ENCODE data around the gene CYP2J2. TPM values are rescaled to one million over a fixed set of nuclear protein-coding genes. Genes with fewer than 3 reads are reported as not detected.
"Not testable (repeated sequence)": the region's sequence is repeated elsewhere in the genome, so short reads cannot be mapped to it uniquely, and the experiment has no call there.

CYP2J2 gene
- 0.37 TPM for polyA plus RNA-seq (2013, experiment 1 of 2)
- polyA plus RNA-seq (2013, experiment 2 of 2), result 0.20 TPM

DNA sequence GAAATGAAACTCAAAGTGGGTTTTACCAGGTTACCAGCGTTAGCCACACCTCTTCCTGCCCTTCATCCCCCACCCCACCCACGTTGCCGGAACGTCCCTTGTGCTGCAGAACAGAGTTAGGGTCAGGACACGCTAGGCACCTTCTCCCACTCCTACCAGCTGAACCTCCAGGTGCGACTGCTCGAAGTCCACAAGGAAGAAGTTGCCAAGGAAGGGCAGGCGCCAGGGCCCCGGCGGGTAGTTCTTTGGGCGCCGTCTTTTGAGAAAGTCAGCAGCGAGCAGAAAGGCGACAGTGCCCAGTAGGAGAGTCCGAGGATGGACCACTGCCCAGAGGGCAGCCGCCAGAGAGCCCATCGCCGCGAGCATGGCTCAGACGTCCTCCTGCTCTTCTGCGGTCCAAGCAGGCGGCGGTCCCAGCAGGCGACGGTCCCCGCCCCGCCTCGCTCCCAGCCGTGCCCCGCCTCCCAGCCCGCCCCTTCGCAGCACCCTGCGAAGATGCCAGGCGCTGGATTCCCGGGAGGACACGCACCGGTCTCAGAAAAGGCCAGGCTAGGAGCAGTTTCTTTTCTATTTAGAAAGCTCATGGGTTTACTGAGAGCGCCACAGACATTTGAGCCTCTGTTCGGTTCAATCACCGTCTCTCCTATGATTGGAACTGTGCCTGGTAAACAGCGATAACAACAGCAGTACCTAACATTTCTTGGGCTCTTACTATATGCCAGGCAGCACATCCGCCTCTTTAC lies at the start of gene CYP2J2:
TSS of gene CYP2J2 (minus strand) at position 393 of the 743 bp plus-strand sequence. CDS start at position 366, 27 bp downstream.
- Histone ChIP-seq H3K27ac (ENCODE audit: low read depth, low read length, severe bottlenecking) (no peak within 1 kb of the TSS), H3K36me3 (ENCODE audit: control insufficient read depth, insufficient read depth, low read length) (no peaks in the 10 kb centered on the region), H3K4me3 (ENCODE audit: extremely low read depth, insufficient read depth, low read length, poor library complexity, severe bottlenecking) (peak within 1 kb of the TSS; percentile 36), H3K9me3 (ENCODE audit: control insufficient read depth, low read length) (no peaks in the 10 kb centered on the region), H3K4me1 (ENCODE audit: control insufficient read depth, insufficient read depth, low read length, poor library complexity, severe bottlenecking) (no peaks in the 10 kb centered on the region)
- 2 to 5% methylated on average over 31 to 37 of the region's 42 CpGs for WGBS, 2 experiments (ENCODE audit: insufficient coverage in 2 of 2)

- WGBS, 2 experiments (ENCODE audit: insufficient coverage in 2 of 2), result no CpG with 5 or more reads among the region's 1 CpG
- Histone ChIP-seq H3K9me3 (ENCODE audit: control insufficient read depth, low read length) (no peaks in the 10 kb centered on the region), H3K27ac (ENCODE audit: low read depth, low read length, severe bottlenecking) (no peak overlapping the region), H3K36me3 (ENCODE audit: control insufficient read depth, insufficient read depth, low read length) (no peaks in the 10 kb centered on the region), H3K4me3 (ENCODE audit: extremely low read depth, insufficient read depth, low read length, poor library complexity, severe bottlenecking) (no peak overlapping the region), H3K4me1 (ENCODE audit: control insufficient read depth, insufficient read depth, low read length, poor library complexity, severe bottlenecking) (peaks cover 6% of the 10 kb centered on the region)
These were observed 47.1 kb upstream of the CYP2J2 start for GRCh38 chr1:59973719-59974118.

- H3K27ac ChIP-seq (ENCODE audit: low read depth, low read length, severe bottlenecking), result no peak overlapping the region
- peaks cover 13% of the 10 kb centered on the region for H3K4me1 ChIP-seq (ENCODE audit: control insufficient read depth, insufficient read depth, low read length, poor library complexity, severe bottlenecking)
- no peak overlapping the region for H3K4me3 ChIP-seq (ENCODE audit: extremely low read depth, insufficient read depth, low read length, poor library complexity, severe bottlenecking)
- no peaks in the 10 kb centered on the region for H3K9me3 ChIP-seq (ENCODE audit: control insufficient read depth, low read length)
- WGBS, 2 experiments (ENCODE audit: insufficient coverage in 2 of 2), result 87 to 96% methylated on average over 18 to 19 of the region's 20 CpGs
- H3K36me3 ChIP-seq (ENCODE audit: control insufficient read depth, insufficient read depth, low read length), result no peaks in the 10 kb centered on the region
These were observed 45.8 kb upstream of the CYP2J2 start for GRCh38 chr1:59972216-59972927.

DNA sequence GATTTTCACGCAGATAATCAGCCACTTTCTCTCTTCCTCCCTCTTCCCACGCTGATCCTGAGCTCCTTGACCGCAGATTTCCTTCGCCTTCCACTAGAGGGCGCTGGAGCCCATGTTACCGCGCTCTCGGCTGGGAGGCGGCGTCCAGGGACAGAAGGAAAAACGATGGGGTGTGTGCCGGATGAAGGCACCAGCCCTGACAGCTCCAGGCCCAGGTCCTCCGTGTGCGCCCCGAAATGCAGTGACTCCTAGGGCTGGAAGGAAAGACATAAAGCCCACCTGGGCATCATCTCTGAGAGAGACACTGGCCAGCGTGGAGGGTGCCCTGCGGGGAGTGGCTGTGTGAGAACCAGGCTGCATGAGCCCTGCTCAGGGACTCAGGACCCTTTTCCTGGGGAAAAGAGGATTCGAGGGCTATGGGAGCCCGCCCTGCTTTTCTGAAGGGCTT lies 44.9 kb upstream of the CYP2J2 start:
- Histone ChIP-seq H3K36me3 (ENCODE audit: control insufficient read depth, insufficient read depth, low read length) (no peaks in the 10 kb centered on the region), H3K4me1 (ENCODE audit: control insufficient read depth, insufficient read depth, low read length, poor library complexity, severe bottlenecking) (peaks cover 21% of the 10 kb centered on the region), H3K27ac (ENCODE audit: low read depth, low read length, severe bottlenecking) (no peak overlapping the region), H3K9me3 (ENCODE audit: control insufficient read depth, low read length) (no peaks in the 10 kb centered on the region), H3K4me3 (ENCODE audit: extremely low read depth, insufficient read depth, low read length, poor library complexity, severe bottlenecking) (no peak overlapping the region)
- WGBS, 2 experiments (ENCODE audit: insufficient coverage in 2 of 2), result 9 to 10% methylated on average over 8 to 11 of the region's 19 CpGs

GRCh38 chr1:59969542-59970175 lies 43.1 kb upstream of the CYP2J2 start:
- peaks cover 24% of the 10 kb centered on the region for H3K4me1 ChIP-seq (ENCODE audit: control insufficient read depth, insufficient read depth, low read length, poor library complexity, severe bottlenecking)
- not testable (repeated sequence) for H3K4me3 ChIP-seq (ENCODE audit: extremely low read depth, insufficient read depth, low read length, poor library complexity, severe bottlenecking); H3K27ac ChIP-seq (ENCODE audit: low read depth, low read length, severe bottlenecking); H3K36me3 ChIP-seq (ENCODE audit: control insufficient read depth, insufficient read depth, low read length); H3K9me3 ChIP-seq (ENCODE audit: control insufficient read depth, low read length)
- 96 to 99% methylated on average over 15 to 29 of the region's 42 CpGs for WGBS, 2 experiments (ENCODE audit: insufficient coverage in 2 of 2)

GRCh38 chr1:59968746-59969145 lies 42.2 kb upstream of the CYP2J2 start:
- not testable (repeated sequence) for H3K4me3 ChIP-seq (ENCODE audit: extremely low read depth, insufficient read depth, low read length, poor library complexity, severe bottlenecking); H3K9me3 ChIP-seq (ENCODE audit: control insufficient read depth, low read length); H3K27ac ChIP-seq (ENCODE audit: low read depth, low read length, severe bottlenecking); H3K36me3 ChIP-seq (ENCODE audit: control insufficient read depth, insufficient read depth, low read length)
- 95 to 96% methylated on average over 17 of the region's 17 CpGs for WGBS, 2 experiments (ENCODE audit: insufficient coverage in 2 of 2)
- H3K4me1 ChIP-seq (ENCODE audit: control insufficient read depth, insufficient read depth, low read length, poor library complexity, severe bottlenecking), result peaks cover 24% of the 10 kb centered on the region

DNA sequence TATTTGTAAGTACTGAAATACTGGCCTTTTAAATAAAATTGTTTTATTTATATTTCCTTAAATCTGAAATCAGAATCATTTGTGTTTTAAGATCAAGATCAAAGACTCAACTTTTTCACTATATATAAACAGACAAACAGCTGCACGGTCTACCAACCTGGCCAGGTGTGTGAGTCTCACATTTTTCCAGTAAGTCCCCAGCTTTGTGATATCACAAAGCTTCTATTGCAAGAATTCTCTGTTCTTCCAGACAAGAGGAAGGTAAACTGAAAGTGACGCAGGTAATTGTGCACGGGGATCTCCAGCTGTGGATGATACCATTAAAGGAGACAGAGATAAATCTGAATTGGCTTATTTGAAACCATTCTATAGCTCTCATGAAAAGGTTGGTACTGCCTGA lies 41.2 kb upstream of the CYP2J2 start:
- H3K27ac ChIP-seq (ENCODE audit: low read depth, low read length, severe bottlenecking), result no peak overlapping the region
- 84 to 100% methylated on average over 1 to 3 of the region's 3 CpGs for WGBS, 2 experiments (ENCODE audit: insufficient coverage in 2 of 2)
- H3K36me3 ChIP-seq (ENCODE audit: control insufficient read depth, insufficient read depth, low read length), result no peaks in the 10 kb centered on the region
- H3K4me3 ChIP-seq (ENCODE audit: extremely low read depth, insufficient read depth, low read length, poor library complexity, severe bottlenecking), result no peak overlapping the region
- H3K9me3 ChIP-seq (ENCODE audit: control insufficient read depth, low read length), result no peaks in the 10 kb centered on the region
- peaks cover 24% of the 10 kb centered on the region for H3K4me1 ChIP-seq (ENCODE audit: control insufficient read depth, insufficient read depth, low read length, poor library complexity, severe bottlenecking)

DNA sequence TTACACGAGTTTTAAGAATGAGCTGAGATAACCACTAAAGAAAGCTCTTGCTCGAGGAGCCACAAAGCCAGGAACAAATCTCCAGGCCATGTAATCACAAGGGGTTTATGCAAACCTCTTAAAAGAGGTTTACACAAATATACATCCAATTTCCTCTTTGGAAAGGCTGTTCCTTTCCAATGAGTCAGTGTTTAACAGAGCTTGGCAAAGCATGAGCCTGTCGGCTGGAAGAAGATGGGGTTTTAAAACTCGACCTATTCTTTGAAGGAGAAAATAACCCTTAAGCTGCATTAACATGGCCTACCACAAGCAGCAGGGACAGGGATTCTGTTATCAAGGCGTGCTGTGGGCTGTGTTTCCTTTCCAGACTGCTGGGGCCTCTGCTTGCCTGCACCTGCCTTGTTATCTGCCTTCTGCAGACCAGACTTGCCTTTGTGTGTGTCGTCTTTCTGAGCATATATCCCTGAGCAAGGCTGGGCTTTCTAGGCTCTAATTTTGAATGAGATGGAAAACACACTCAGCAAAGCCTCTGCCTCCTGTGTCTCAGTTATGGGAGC lies 40.6 kb upstream of the CYP2J2 start:
- Histone ChIP-seq H3K4me1 (ENCODE audit: control insufficient read depth, insufficient read depth, low read length, poor library complexity, severe bottlenecking) (peaks cover 24% of the 10 kb centered on the region), H3K36me3 (ENCODE audit: control insufficient read depth, insufficient read depth, low read length) (no peaks in the 10 kb centered on the region), H3K9me3 (ENCODE audit: control insufficient read depth, low read length) (no peaks in the 10 kb centered on the region), H3K27ac (ENCODE audit: low read depth, low read length, severe bottlenecking) (peak overlapping the region; percentile 78), H3K4me3 (ENCODE audit: extremely low read depth, insufficient read depth, low read length, poor library complexity, severe bottlenecking) (no peak overlapping the region)
- 66 to 73% methylated on average over 3 to 4 of the region's 6 CpGs for WGBS, 2 experiments (ENCODE audit: insufficient coverage in 2 of 2)

DNA sequence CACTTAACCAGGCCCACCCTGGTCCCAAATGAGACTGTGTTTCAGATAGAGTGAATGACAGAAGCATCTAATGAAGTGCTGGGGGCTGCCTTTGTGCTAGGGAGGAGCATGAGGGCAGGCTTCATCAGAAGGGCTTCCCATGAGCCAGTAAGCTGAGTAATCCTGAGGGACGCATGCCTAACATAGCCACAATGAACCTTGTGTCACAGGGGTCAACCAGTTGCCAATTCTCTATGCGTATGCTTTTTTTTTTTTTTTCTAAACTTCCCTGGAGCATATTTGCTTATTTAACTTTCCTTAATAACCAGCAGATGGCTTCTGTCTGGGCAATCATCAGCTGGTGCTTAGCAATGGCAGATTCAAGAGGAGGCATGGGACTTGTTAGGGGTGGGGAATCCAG lies 25.5 kb upstream of the CYP2J2 start:
- Histone ChIP-seq H3K36me3 (ENCODE audit: control insufficient read depth, insufficient read depth, low read length) (no peaks in the 10 kb centered on the region), H3K4me1 (ENCODE audit: control insufficient read depth, insufficient read depth, low read length, poor library complexity, severe bottlenecking) (peaks cover 5% of the 10 kb centered on the region), H3K9me3 (ENCODE audit: control insufficient read depth, low read length) (no peaks in the 10 kb centered on the region), H3K4me3 (ENCODE audit: extremely low read depth, insufficient read depth, low read length, poor library complexity, severe bottlenecking) (no peak overlapping the region), H3K27ac (ENCODE audit: low read depth, low read length, severe bottlenecking) (no peak overlapping the region)
- 91 to 100% methylated on average over 1 of the region's 2 CpGs for WGBS, 2 experiments (ENCODE audit: insufficient coverage in 2 of 2)

DNA sequence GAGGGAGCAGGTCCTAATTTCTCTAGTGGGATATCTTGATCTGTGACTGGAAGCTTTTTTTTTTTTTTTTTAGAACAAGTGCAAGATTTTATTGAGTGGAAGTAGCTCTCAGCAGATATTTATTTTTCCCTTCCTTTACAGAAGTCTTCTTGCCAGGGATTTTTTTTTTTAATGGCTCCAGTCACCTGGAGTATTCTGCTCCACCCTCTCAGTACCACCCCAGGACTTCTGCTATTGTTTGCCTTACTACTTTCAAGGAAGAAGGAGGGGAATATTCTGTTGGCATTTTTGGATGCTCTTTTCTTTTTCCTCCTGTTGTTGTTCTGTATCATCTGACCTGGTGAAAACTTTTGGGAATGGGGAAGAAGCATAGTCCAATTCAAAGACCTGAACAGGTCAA lies 23.1 kb upstream of the CYP2J2 start:
- no peak overlapping the region for H3K4me3 ChIP-seq (ENCODE audit: extremely low read depth, insufficient read depth, low read length, poor library complexity, severe bottlenecking)
- no peak overlapping the region for H3K27ac ChIP-seq (ENCODE audit: low read depth, low read length, severe bottlenecking)
- H3K36me3 ChIP-seq (ENCODE audit: control insufficient read depth, insufficient read depth, low read length), result no peaks in the 10 kb centered on the region
- H3K9me3 ChIP-seq (ENCODE audit: control insufficient read depth, low read length), result no peaks in the 10 kb centered on the region
- peaks cover 5% of the 10 kb centered on the region for H3K4me1 ChIP-seq (ENCODE audit: control insufficient read depth, insufficient read depth, low read length, poor library complexity, severe bottlenecking)

Measured in mesodermal cell (in vitro differentiated cells).